ENCODE data around the gene PRSS36.
A peak's percentile ranks its signal among the peaks of the same experiment; 100 is the strongest.
"Not testable (repeated sequence)": the region's sequence is repeated elsewhere in the genome, so short reads cannot be mapped to it uniquely, and the experiment has no call there.

Gene PRSS36

GRCh38 chr16:31118223-31119155, 31.4 kb downstream of the PRSS36 start:
- DNase-seq = no peak

GRCh38 chr16:31117384-31118222, 32.3 kb downstream of the PRSS36 start, which contains the start of gene KAT8:
Gene KAT8 (plus strand): TSS chr16:31117664. CDS start chr16:31117682, 18 bp downstream.
- DNase-seq = peak; percentile 96

GRCh38 chr16:31114468-31114867, 35.4 kb downstream of the PRSS36 start:
- DNase-seq = no peak

GRCh38 chr16:31113121-31114120, 36.4 kb downstream of the PRSS36 start:
- no peak for DNase-seq

GRCh38 chr16:31112711-31113110, 37.2 kb downstream of the PRSS36 start:
- DNase-seq = no peak

- no peak for DNase-seq
Observed at GRCh38 chr16:31111881-31112466, 37.9 kb downstream of the PRSS36 start.

GRCh38 chr16:31110106-31111034, 39.5 kb downstream of the PRSS36 start:
- DNase-seq = no peak

- no peak for DNase-seq
Observed at GRCh38 chr16:31109622-31110021, 40.2 kb downstream of the PRSS36 start.

GRCh38 chr16:31108794-31109558, 40.9 kb downstream of the PRSS36 start:
- no peak for DNase-seq

GRCh38 chr16:31108035-31108793, 41.7 kb downstream of the PRSS36 start, which contains the start of gene BCKDK:
Gene BCKDK (plus strand): TSS chr16:31108386. CDS start chr16:31109224, 838 bp downstream.
- DNase-seq = peak; percentile 75

- no peak for DNase-seq
Observed at GRCh38 chr16:31107465-31107867, 42.4 kb downstream of the PRSS36 start.

GRCh38 chr16:31106509-31107464, 43.1 kb downstream of the PRSS36 start:
- no peak for DNase-seq

- DNase-seq = peak; percentile 83
Observed at GRCh38 chr16:31105677-31106213, 44.1 kb downstream of the PRSS36 start.

GRCh38 chr16:31100876-31101641, 48.8 kb downstream of the PRSS36 start:
- DNase-seq = not testable (repeated sequence)

- DNase-seq = no peak
Observed at GRCh38 chr16:31099860-31100638, 49.8 kb downstream of the PRSS36 start.

All from stimulated activated CD4-positive, alpha-beta T cell treated with anti-CD3 and anti-CD28 coated beads, Interleukin-4, amount 100 ng/mL, for 1 hour (primary cell).